HL-60/S4 (cell line): Measurements from ENCODE around the gene CHRM2.

Source experiments
- in situ Hi-C: fragments of 300-500 bp; cut with MboI; formaldehyde crosslinking; loops from 2 replicates; pipeline ENCODE4 v1.14.3; 2022; ENCODE audit warnings: low sequenced_read_pairs

Gene CHRM2

GRCh38 chr7:136891850-136892249 is 23.4 kb downstream of the CHRM2 start:
- in situ Hi-C loops, result no loop called here

DNA sequence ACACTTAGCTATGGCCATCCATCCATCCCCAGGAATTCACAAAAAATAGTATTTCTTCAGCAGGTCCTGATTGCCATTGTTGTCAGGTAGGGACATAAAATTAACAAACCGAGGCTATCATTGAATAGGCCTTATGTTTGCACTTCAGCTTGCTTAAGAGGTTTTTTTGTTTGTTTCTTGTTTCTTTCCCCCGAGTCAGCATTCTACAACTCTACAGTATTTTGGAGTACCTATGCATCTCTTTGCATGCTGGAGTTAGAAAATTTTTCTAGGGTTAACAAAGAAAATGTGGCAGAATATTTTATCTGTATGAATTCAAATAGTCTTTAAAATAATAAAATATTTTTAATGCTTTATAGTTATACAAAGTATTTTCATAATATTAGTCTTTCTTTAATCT is 26.3 kb downstream of the CHRM2 start:
- in situ Hi-C loops, result no loop called here

- in situ Hi-C loops, result no loop called here
Observed at GRCh38 chr7:136897676-136898075, 29.2 kb downstream of the CHRM2 start.

DNA sequence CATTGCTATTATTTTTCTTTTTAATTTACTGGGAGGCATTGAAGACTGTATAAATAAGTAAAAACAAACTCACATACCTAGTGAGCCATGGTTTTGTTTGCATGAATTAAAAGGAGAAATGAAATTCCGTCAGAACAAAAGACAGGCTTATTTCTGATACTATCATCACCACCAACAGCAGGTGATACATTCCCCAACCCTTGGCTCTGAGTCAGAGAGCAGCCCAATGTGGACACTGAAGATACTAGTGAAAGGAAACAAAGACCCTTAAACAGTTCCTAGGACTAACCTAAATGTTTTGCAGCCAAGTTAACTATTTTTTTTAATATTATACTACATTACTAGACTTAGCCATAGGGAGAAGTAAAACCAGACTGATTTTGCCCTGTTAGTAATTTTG is 31.6 kb downstream of the CHRM2 start:
- in situ Hi-C loops, result no loop called here

GRCh38 chr7:136910771-136911170 is 42.3 kb downstream of the CHRM2 start:
- in situ Hi-C loops, result no loop called here

DNA sequence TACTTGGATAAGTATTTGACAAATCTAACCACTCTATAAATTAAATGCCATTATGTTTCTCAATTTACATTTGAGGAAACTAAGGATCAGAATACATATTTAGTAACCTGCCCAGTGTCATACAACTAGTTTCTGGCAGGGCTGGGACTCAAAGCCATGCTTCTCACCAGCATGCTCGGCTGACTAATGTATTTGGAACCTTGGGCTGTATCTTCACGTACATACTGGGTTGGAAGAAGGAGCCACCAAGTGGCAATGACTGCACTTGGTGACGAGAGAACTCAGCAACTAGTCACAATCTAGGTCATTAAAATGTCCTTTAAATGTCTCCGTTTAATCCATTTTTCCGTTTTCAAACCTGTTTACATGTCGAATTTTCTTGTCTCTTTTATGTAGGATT is 42.9 kb downstream of the CHRM2 start:
- in situ Hi-C loops, result no loop called here

DNA sequence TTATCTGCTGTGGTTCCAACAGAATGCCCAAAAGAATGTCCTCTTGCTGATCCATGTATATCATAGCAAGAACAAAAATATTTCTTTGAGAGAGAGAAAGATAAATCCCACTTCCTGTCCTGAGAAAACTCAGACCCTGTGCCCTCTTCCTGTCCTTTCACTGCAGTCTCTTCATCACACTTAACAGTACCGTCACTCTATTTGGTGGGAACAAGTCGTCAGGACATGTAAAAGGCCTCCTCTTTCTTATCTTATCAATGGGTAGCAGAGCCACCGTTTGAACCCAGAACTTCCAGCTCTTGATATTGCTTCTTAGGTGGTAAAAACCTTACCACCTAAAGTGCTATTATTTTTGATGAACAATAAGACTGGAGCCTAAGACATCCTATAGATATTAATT is 43.9 kb downstream of the CHRM2 start:
- in situ Hi-C loops, result no loop called here

GRCh38 chr7:136914016-136914415 is 45.6 kb downstream of the CHRM2 start:
- in situ Hi-C loops, result no loop called here

GRCh38 chr7:136919820-136920219 is 51.4 kb downstream of the CHRM2 start:
- in situ Hi-C loops, result no loop called here

- in situ Hi-C loops, result no loop called here
Observed at GRCh38 chr7:136923111-136923667, 54.7 kb downstream of the CHRM2 start.

DNA sequence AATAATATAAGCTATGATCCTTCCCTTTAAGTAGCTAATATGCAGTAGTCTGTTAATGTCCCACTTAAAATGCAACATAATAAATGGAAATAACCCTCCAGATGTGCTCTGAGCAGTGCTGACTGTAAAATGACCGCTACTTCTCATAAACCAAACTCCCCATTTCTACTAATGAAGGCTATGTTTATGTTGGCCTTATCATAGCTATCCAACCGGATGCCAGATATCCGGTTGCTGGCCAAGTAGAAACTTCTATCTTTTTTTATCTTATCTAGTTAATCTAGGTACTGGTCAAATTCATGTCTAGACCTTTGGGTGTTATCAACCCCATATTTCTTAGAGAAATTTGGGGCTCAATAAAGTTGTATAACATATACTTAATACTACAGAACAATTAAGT is 56.6 kb downstream of the CHRM2 start:
- in situ Hi-C loops, result no loop called here

DNA sequence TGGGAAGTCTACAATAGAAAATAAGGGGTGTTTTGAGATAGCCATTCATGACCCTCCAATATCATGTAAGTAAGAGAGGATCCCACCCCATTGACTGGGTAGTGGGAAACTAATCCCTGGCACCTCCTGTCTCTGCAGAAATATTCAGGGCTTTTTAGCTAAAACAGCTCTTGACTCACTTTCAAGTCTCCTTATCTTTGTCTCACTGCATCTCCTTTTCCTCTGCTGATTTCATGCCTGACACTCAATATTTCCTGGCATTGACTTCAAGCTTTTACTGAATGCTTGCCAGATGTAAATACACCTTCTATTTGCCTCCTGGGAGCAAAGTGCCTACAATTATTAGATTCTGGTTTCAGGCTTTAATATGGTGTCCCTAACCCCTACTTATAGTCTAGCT is 57.1 kb downstream of the CHRM2 start:
- in situ Hi-C loops, result no loop called here

DNA sequence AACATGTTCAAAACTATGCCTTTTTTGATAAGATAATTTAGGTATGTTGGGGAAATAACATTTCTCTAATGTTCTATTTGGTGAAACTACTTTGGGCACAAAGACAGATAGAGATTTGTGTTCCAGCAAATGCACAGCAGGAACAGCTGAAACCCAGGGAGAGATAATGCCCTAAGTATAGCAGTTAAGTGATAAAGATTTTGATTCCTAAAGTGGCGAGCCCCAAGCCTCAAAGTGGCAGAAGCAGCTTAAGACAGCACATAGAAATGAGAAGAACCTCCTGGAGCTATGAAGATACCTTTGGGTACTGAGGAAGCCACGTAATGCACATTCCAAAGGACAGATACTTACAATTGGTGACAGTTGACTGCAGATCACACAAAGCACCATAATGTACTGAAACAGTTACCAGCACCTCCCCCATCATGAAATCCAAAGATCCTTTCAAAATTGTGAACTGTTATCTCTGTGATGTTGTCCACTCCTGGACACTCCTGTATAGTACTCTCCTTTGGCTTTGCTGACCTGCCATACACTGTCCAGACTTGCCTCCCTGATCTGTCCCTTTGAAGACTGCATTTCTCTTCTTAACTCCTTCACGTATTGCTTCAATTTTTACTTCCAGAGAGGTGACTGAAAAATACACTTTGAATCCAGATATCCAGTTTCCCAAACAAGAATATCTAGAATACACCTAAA is 62.9 kb downstream of the CHRM2 start:
- in situ Hi-C loops, result no loop called here

DNA sequence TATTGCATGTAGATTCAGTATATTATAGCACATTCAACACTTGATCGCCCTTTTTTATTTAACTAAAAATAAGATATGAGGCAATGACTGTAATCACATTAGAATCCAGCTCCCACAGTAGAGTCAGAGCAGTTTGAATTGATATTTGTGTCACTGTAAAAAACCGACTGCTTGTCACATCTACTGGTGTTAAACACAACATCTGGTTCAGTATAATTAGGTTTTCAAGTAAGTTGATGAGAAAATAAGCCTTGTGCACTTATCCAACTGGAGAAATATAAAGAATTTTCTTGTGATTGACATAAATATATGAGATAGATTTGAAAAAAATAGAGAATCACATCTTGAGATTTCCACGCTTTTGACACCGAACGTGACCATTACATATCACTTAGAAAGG is 69.0 kb downstream of the CHRM2 start:
- in situ Hi-C loops, result no loop called here

GRCh38 chr7:136938476-136938875 is 70.0 kb downstream of the CHRM2 start:
- in situ Hi-C loops, result no loop called here

DNA sequence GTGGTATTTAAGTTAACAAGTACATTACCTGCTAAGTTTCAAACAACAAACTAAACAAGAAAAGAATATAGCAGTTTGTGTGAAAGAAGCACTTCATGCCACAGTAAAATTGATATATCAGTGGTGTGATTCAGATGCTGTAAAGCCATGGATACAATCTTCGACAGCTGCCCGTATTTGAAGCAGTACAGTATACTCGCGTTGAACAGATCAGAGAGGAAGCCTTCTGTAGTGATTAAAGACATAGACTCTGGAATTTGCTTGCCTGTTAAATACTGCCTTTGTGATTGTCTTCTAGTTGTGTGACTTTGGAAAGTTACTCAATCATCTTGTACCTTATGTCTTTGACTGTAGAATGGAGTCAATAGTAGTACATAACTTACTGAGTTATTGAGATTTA is 71.7 kb downstream of the CHRM2 start:
- in situ Hi-C loops, result no loop called here

DNA sequence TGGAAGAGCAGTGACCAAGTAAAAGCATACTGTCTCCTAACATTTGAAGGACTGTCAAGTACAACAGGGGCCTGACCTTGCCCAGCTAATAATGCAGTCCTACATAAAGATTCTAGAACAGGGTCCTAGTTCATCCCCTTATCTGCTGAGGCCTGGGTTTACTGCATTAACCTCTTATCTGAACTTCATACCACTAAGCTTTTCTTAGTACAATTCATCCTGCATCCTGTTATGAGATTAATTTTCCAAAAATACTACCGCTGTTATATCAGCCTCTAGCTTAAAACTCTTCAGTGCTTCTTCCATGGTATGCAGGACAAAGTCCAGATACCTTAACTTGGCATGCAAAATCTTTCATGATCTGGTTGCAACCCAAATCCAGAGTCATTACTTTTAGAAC is 72.5 kb downstream of the CHRM2 start:
- in situ Hi-C loops, result no loop called here

DNA sequence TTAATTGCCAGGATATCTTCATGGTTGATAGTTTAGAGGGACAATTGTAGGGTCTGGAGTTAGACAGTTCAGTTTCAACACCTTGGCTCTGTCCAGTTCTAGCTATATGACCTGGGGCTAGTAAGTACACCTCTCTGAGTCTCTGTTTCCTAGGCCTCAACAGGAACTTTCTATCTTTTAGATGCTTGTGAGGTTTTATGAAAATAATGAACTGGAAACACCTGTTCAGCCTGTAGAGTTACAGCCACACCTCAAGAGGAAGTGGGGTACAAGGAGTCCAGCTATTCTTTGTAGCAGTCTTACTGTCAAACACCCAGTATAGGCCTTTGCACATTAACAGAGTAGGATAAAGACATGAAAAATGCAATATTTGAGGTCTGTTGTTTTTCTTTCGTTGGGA is 73.4 kb downstream of the CHRM2 start:
- in situ Hi-C loops, result no loop called here

DNA sequence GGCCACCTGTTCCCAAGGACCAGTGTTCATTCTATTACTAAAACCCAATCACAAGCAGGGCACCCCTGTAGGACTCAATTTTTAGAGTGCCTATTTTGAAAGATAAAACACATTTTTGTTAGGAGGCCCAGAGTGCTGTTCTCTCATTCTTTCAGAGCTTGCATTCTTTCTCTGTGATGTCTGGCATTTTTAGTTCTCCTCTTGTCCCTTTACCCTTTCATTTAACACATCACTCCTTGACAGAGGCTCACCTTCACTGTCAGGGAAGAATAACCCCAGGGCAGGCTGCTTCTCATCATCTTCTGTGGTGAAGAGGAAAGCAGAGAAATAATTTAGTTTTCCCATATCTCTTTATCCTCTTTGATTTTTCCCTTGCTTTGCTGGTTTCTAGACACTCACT is 73.9 kb downstream of the CHRM2 start:
- in situ Hi-C loops, result no loop called here

DNA sequence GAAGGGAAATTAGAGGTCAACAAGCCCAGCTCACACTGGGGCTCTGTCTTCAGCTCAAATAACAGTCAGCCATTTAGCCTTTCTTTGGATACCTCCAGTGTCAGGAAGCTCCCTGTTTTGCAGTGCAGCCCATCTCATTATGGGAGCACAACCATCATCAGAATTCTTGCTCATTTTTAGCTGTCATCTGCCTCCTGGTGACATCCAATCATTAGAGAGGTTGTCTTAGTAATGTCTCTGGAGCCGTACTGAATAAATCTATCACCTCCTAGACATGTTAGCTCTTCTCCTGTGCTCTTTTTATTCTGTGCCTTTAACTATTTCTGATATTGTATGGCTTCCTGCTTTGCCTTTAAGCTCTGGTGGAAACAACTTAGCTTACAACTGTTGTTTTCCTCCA is 74.5 kb downstream of the CHRM2 start:
- in situ Hi-C loops, result no loop called here

DNA sequence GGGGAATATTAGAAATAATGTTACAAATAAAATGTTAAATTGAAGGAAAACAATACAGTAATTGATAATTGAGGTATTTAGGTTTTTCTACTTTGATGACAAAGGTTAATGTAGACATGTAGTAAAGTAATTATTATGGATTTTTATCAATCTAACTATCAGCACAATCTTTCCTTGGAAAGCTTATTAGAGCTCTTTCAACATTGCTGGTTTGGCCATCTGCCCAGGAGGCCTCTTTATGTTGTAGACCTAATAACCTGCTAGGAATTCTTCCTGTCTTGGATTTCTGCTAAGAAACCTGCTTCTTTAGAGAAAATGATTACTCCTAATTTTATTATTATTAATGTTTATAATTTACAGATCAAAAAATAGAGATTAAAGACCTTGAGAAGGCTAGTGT is 78.9 kb downstream of the CHRM2 start:
- in situ Hi-C loops, result no loop called here

GRCh38 chr7:136950331-136950730 is 81.9 kb downstream of the CHRM2 start:
- in situ Hi-C loops, result no loop called here

DNA sequence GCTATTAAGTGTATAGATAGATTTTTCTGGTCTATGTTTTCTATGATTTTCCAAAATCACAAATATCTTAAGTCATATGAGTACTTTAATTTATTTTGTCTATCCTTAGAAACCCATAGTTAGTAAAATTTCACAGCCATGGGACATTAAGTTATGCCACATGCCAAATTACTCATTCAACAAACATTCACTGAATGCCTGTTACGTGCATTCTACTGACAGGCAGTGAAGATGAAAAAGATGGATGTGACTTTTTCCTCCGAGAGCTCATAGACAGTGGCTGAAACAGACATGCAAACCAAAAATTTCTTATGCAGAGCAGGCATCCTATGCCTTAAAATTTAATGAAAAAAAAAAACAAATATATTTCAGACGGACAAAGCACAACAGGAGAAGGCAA is 84.9 kb downstream of the CHRM2 start:
- in situ Hi-C loops, result no loop called here
